ENCODE measurements around the gene FOXL1.

Gene FOXL1

DNA sequence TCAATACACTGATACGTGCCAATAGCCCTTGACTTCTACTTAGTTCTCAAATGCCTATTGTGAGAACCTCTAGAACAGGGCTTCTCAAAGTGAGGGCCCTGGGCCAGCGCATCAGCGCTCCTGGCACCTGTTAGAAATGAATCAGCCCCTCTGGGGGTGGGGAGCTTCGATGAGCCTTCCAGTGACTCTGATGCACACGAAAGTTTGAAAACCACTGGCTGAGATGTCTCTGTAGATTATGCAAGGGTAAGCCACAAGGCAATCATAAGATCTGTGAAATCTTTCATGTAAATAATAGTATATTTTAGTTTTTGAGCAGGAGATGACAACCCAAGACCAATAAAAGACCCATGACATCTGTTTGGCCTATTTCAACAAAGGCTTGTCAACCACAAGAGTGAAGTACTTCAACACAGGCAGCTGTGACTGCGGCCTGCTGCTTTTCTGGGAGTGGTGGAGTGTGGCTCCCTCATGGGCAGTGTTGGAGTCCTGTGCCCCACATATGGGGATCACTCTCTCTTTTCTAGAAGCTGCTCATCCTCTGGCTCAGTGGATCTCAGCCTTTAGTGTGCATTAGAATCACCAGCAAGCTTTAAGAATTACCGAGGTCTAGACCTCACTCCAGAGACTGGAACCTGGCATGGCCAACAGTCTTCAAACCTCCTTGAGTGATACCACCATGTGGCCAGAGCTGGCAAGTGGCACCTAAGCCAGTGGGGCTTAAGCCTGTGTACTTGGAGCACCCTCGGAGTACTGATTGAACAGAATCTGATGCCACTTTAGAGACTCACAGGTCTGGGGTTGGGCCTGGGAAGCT is 29.1 kb upstream of the FOXL1 start:
- Histone ChIP-seq H3K27ac (ENCODE audit: insufficient read depth, low read length, poor library complexity, severe bottlenecking) (no peak overlapping the region), H3K36me3 (ENCODE audit: control insufficient read depth, insufficient read depth, low read length) (peaks cover 14% of the 10 kb centered on the region)

GRCh38 chr16:86549893-86550190 is 28.5 kb upstream of the FOXL1 start:
- peaks cover 13% of the 10 kb centered on the region for H3K36me3 ChIP-seq (ENCODE audit: control insufficient read depth, insufficient read depth, low read length)
- no peaks in the 10 kb centered on the region for H3K27me3 ChIP-seq (replicated peaks; ENCODE audit: control insufficient read depth, insufficient read depth, low read length, poor library complexity, severe bottlenecking)
- no peaks in the 10 kb centered on the region for H3K4me1 ChIP-seq (ENCODE audit: control insufficient read depth, insufficient read depth, low read length, poor library complexity, severe bottlenecking)
- no peak overlapping the region for H3K27ac ChIP-seq (ENCODE audit: insufficient read depth, low read length, poor library complexity, severe bottlenecking)
- no peaks in the 10 kb centered on the region for H3K9me3 ChIP-seq (ENCODE audit: control insufficient read depth, low read length)
- no peak for DNase-seq
- H3K4me3 ChIP-seq (ENCODE audit: insufficient read depth, low read depth, low read length, poor library complexity, severe bottlenecking) = no peak overlapping the region

More for the DNA sequence above, 29.1 kb upstream of the FOXL1 start:
- Histone ChIP-seq H3K9me3 (ENCODE audit: control insufficient read depth, low read length) (no peaks in the 10 kb centered on the region), H3K27me3 (replicated peaks; ENCODE audit: control insufficient read depth, insufficient read depth, low read length, poor library complexity, severe bottlenecking) (no peaks in the 10 kb centered on the region), H3K4me1 (ENCODE audit: control insufficient read depth, insufficient read depth, low read length, poor library complexity, severe bottlenecking) (no peaks in the 10 kb centered on the region), H3K4me3 (ENCODE audit: insufficient read depth, low read depth, low read length, poor library complexity, severe bottlenecking) (no peak overlapping the region)
- no peak for DNase-seq

DNA sequence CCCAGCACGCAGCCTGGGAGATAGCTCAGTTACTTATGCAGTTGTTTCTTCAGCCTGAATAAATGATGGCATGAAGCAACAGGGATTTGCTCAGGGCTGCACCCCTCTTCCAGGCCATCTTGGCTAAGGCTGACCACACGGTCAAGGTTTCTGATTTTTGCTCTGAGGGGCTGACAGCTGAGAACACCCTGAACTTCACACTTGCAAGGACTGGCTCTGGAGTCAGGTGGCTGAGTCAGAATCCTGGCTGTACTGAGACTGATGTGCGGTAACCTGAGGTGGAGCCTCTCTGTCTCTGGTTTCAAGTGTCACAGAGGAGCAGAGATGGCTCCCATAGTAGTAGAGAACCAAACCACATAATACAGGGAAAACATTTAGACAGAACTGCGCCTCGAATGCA is 28.1 kb upstream of the FOXL1 start:
- DNase-seq = no peak
- no peak overlapping the region for H3K27ac ChIP-seq (ENCODE audit: insufficient read depth, low read length, poor library complexity, severe bottlenecking)
- H3K4me3 ChIP-seq (ENCODE audit: insufficient read depth, low read depth, low read length, poor library complexity, severe bottlenecking) = no peak overlapping the region
- H3K27me3 ChIP-seq (replicated peaks; ENCODE audit: control insufficient read depth, insufficient read depth, low read length, poor library complexity, severe bottlenecking) = no peaks in the 10 kb centered on the region
- peaks cover under 1% of the 10 kb centered on the region for H3K4me1 ChIP-seq (ENCODE audit: control insufficient read depth, insufficient read depth, low read length, poor library complexity, severe bottlenecking)
- H3K9me3 ChIP-seq (ENCODE audit: control insufficient read depth, low read length) = no peaks in the 10 kb centered on the region
- H3K36me3 ChIP-seq (ENCODE audit: control insufficient read depth, insufficient read depth, low read length) = peaks cover 9% of the 10 kb centered on the region

GRCh38 chr16:86553356-86553755 is 25.0 kb upstream of the FOXL1 start:
- Histone ChIP-seq H3K27me3 (replicated peaks; ENCODE audit: control insufficient read depth, insufficient read depth, low read length, poor library complexity, severe bottlenecking) (peaks cover 6% of the 10 kb centered on the region), H3K4me1 (ENCODE audit: control insufficient read depth, insufficient read depth, low read length, poor library complexity, severe bottlenecking) (peaks cover 6% of the 10 kb centered on the region), H3K27ac (ENCODE audit: insufficient read depth, low read length, poor library complexity, severe bottlenecking) (no peak overlapping the region), H3K4me3 (ENCODE audit: insufficient read depth, low read depth, low read length, poor library complexity, severe bottlenecking) (no peak overlapping the region), H3K9me3 (ENCODE audit: control insufficient read depth, low read length) (no peaks in the 10 kb centered on the region), H3K36me3 (ENCODE audit: control insufficient read depth, insufficient read depth, low read length) (no peaks in the 10 kb centered on the region)
- DNase-seq = no peak

GRCh38 chr16:86554599-86554916 is 23.8 kb upstream of the FOXL1 start:
- peaks cover 6% of the 10 kb centered on the region for H3K27me3 ChIP-seq (replicated peaks; ENCODE audit: control insufficient read depth, insufficient read depth, low read length, poor library complexity, severe bottlenecking)
- no peaks in the 10 kb centered on the region for H3K9me3 ChIP-seq (ENCODE audit: control insufficient read depth, low read length)

DNA sequence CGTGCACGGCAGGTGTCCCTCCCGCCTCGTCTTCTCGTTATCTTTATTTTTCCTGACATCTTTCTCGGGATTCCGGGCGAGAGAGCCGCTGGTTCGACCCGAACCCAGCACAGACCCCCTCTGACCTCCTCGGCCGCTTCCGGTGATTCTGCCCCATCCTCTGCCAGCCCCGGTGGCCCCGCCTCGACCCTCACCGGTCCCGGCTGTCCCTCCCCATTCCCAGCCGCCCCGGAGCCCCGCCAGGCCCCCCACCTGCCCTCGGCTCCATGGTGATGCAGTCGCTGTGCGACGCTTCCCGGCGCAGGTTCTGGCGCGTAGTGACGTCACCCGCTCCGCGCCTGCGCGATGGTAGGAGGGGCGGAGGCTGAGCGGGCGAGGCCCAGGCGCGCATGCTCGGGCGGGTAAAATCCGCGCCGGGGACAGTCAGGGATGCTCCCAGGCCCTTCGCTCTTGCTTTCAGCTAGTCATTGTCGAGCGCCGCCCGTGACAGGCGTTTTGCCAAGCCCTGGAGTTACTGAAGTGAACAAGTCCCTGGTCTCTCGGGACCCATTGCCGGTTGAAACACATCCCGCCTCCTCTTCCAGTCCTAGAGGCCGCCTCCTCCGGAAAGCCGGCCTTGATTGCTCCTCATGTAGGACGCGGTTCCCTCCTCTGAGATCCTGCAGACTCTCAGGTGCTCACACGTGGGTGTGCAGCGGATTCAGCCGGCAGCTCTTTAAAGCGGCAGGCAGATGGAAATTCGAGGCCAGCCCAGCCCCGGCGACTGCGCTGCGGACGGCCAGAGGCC is 23.2 kb upstream of the FOXL1 start, which contains the start of gene MTHFSD:
Gene MTHFSD (minus strand): TSS at position 319 of the 787 bp plus-strand sequence. CDS start 51 bp downstream, at position 268.
- Histone ChIP-seq H3K9me3 (ENCODE audit: control insufficient read depth, low read length) (no peaks in the 10 kb centered on the region), H3K4me3 (ENCODE audit: insufficient read depth, low read depth, low read length, poor library complexity, severe bottlenecking) (peak within 1 kb of the TSS; percentile 89), H3K27me3 (replicated peaks; ENCODE audit: control insufficient read depth, insufficient read depth, low read length, poor library complexity, severe bottlenecking) (peaks cover 6% of the 10 kb centered on the region), H3K36me3 (ENCODE audit: control insufficient read depth, insufficient read depth, low read length) (no peaks in the 10 kb centered on the region), H3K27ac (ENCODE audit: insufficient read depth, low read length, poor library complexity, severe bottlenecking) (peak within 1 kb of the TSS; percentile 84), H3K4me1 (ENCODE audit: control insufficient read depth, insufficient read depth, low read length, poor library complexity, severe bottlenecking) (peaks cover 6% of the 10 kb centered on the region)
- peak; percentile 89 to 93 (median 92) for DNase-seq

More at GRCh38 chr16:86554599-86554916, 23.8 kb upstream of the FOXL1 start:
- H3K4me1 ChIP-seq (ENCODE audit: control insufficient read depth, insufficient read depth, low read length, poor library complexity, severe bottlenecking) = peaks cover 6% of the 10 kb centered on the region
- H3K4me3 ChIP-seq (ENCODE audit: insufficient read depth, low read depth, low read length, poor library complexity, severe bottlenecking) = peak overlapping the region; percentile 89
- H3K36me3 ChIP-seq (ENCODE audit: control insufficient read depth, insufficient read depth, low read length) = no peaks in the 10 kb centered on the region
- DNase-seq = no peak
- peak overlapping the region; percentile 84 for H3K27ac ChIP-seq (ENCODE audit: insufficient read depth, low read length, poor library complexity, severe bottlenecking)

DNA sequence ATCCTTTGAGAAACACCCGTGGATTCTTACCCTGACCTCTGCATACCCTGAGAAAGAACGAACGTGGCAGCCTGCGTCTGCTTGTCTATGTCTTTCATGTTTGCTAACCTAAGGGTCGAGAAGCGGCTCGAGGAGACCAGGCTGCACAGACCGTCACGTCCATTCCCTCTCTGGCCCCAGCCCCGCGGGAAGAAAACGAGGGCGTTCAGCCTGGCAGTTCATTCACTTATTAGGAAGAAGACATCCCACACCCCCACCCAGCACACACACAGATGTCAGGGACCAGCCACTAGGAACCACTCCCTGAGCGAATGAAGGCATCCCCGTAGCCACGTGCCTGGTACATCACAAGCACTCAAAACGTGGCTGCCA is 22.7 kb upstream of the FOXL1 start:
- no peak for DNase-seq
- Histone ChIP-seq H3K9me3 (ENCODE audit: control insufficient read depth, low read length) (no peaks in the 10 kb centered on the region), H3K4me1 (ENCODE audit: control insufficient read depth, insufficient read depth, low read length, poor library complexity, severe bottlenecking) (peaks cover 6% of the 10 kb centered on the region), H3K27me3 (replicated peaks; ENCODE audit: control insufficient read depth, insufficient read depth, low read length, poor library complexity, severe bottlenecking) (peaks cover 6% of the 10 kb centered on the region), H3K27ac (ENCODE audit: insufficient read depth, low read length, poor library complexity, severe bottlenecking) (peak overlapping the region; percentile 84), H3K36me3 (ENCODE audit: control insufficient read depth, insufficient read depth, low read length) (no peaks in the 10 kb centered on the region), H3K4me3 (ENCODE audit: insufficient read depth, low read depth, low read length, poor library complexity, severe bottlenecking) (peak overlapping the region; percentile 89)

DNA sequence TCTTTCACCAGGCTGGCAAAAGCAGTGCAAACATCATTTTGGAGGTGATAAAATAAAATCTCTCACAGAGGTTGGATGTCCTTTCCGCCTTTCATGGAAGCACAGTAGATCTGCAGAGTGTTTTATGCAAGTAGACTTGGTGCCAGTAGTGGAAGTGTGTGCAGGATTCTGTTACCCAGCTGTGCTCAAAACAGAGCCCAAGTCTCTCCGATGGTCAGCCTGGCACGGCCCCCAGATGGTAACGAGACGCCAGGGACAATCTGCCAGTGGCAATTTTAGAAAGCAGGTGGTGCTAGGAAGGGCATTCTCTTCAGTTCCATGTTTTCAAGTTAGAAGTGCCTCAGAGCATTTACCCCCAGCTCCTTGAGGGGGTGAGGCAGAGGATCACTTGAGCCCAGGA is 21.8 kb upstream of the FOXL1 start:
- Histone ChIP-seq H3K27me3 (replicated peaks; ENCODE audit: control insufficient read depth, insufficient read depth, low read length, poor library complexity, severe bottlenecking) (peaks cover 9% of the 10 kb centered on the region), H3K4me3 (ENCODE audit: insufficient read depth, low read depth, low read length, poor library complexity, severe bottlenecking) (no peak overlapping the region), H3K36me3 (ENCODE audit: control insufficient read depth, insufficient read depth, low read length) (no peaks in the 10 kb centered on the region), H3K4me1 (ENCODE audit: control insufficient read depth, insufficient read depth, low read length, poor library complexity, severe bottlenecking) (peaks cover 6% of the 10 kb centered on the region), H3K27ac (ENCODE audit: insufficient read depth, low read length, poor library complexity, severe bottlenecking) (no peak overlapping the region), H3K9me3 (ENCODE audit: control insufficient read depth, low read length) (no peaks in the 10 kb centered on the region)
- DNase-seq = no peak

DNA sequence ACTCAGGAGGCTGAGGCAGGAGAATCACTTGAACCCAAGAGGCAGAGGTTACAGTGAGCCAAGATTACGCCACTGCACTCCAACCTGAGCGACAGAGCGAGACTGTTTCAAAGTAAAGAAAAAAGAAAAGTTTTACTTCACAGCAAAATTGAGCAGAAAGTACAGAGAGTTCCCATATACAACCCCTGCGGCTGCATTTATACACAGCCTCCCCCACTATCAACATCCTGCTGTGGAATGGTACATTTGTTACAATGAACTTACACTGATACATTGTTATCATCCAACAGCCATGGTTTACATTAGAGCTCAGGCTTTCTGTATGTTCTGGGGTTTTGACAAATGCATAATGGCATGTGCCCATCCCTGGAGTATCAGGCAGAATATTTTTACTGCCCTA is 20.8 kb upstream of the FOXL1 start:
- no peaks in the 10 kb centered on the region for H3K36me3 ChIP-seq (ENCODE audit: control insufficient read depth, insufficient read depth, low read length)
- H3K4me1 ChIP-seq (ENCODE audit: control insufficient read depth, insufficient read depth, low read length, poor library complexity, severe bottlenecking) = peaks cover 6% of the 10 kb centered on the region
- no peak overlapping the region for H3K27ac ChIP-seq (ENCODE audit: insufficient read depth, low read length, poor library complexity, severe bottlenecking)
- no peaks in the 10 kb centered on the region for H3K9me3 ChIP-seq (ENCODE audit: control insufficient read depth, low read length)
- no peak overlapping the region for H3K4me3 ChIP-seq (ENCODE audit: insufficient read depth, low read depth, low read length, poor library complexity, severe bottlenecking)
- peaks cover 9% of the 10 kb centered on the region for H3K27me3 ChIP-seq (replicated peaks; ENCODE audit: control insufficient read depth, insufficient read depth, low read length, poor library complexity, severe bottlenecking)
- DNase-seq = no peak

Measured in effector memory CD4-positive, alpha-beta T cell (primary cell).